K562 (cell line): ENCODE measurements around the gene FKRP. TPM values are rescaled to one million over a fixed set of nuclear protein-coding genes. Genes with fewer than 3 reads are reported as not detected.

ENCODE experiments used
- CHD1 ChIP-seq: fragments of 200-600 bp; sonication (generic); IDR thresholded peaks from one replicate; pipeline ENCODE4 v1.6.1; 2012; ENCODE audit warnings: mild to moderate bottlenecking, moderate library complexity, low read length, inconsistent platforms
- MCM3 ChIP-seq: fragments of 450-650 bp; IDR thresholded peaks from 2 replicates; pipeline ENCODE4 v1.6.1; 2016
- MXD1 ChIP-seq: fragments of 250-450 bp; sonication (Bioruptor Pico); IDR thresholded peaks from 2 replicates; pipeline ENCODE4 v1.8.0; 2021; ENCODE audit warnings: borderline replicate concordance, mild to moderate bottlenecking, moderate library complexity; ENCODE audit not compliant: poor library complexity, severe bottlenecking
- NCOA6 ChIP-seq: fragments of 450-650 bp; IDR thresholded peaks from 2 replicates; pipeline ENCODE4 v1.6.1; 2017; ENCODE audit warnings: mild to moderate bottlenecking
- OTX1 ChIP-seq: fragments of 450-650 bp; formaldehyde crosslinking; IDR thresholded peaks from 2 replicates; pipeline ENCODE4 v1.4.0; 2022; ENCODE audit warnings: mild to moderate bottlenecking
- PRDM10 ChIP-seq: fragments of 450-650 bp; IDR thresholded peaks from 2 replicates; pipeline ENCODE4 v1.6.1; 2018; ENCODE audit not compliant: partially characterized antibody
- RFX7 ChIP-seq: fragments of 250-450 bp; sonication (Bioruptor Pico); IDR thresholded peaks from 2 replicates; pipeline ENCODE4 v1.5.1; 2021; ENCODE audit warnings: mild to moderate bottlenecking
- SOX6 ChIP-seq: fragments of 450-650 bp; IDR thresholded peaks from 2 replicates; pipeline ENCODE4 v1.6.1; 2014; ENCODE audit warnings: mild to moderate bottlenecking
- TRIM25 ChIP-seq: fragments of 450-650 bp; IDR thresholded peaks from 2 replicates; pipeline ENCODE4 v1.7.0; 2016; ENCODE audit warnings: borderline replicate concordance
- ZNF277 ChIP-seq: fragments of 250-450 bp; sonication (Bioruptor Pico); IDR thresholded peaks from 2 replicates; pipeline ENCODE4 v1.8.0; 2022; ENCODE audit warnings: inconsistent platforms, mild to moderate bottlenecking, moderate library complexity, borderline replicate concordance
- ZNF592 ChIP-seq: fragments of 450-650 bp; IDR thresholded peaks from 2 replicates; pipeline ENCODE4 v1.6.1; 2017; ENCODE audit warnings: antibody characterized with exemption, mild to moderate bottlenecking
- polyA plus RNA-seq, 8 experiments: library from polyadenylated mRNA; depleted of rRNA in 4 of 8; stranded (reverse) in 5 of 8; unstranded in 3 of 8; fragments of >200 nt; fragmentation: Nextera tagmentation in 2 of 8; fragmentation: Illumina TruSeq in 1 of 8; extraction: Ambion mirVana in 2 of 8; extraction: Trizol in 1 of 8; gene quantifications; 2 replicates each; pipeline versions ENCODE4 v1.2.1 to v1.2.3, GENCODE V29; 2011 to 2014; ENCODE audit warnings: inconsistent platforms in 1 of 8, missing spikeins in 1 of 8
- total RNA-seq, 7 experiments: library from RNA; depleted of rRNA in 6 of 7; stranded (reverse); fragments of >200 nt in 6 of 7; fragmentation: Illumina TruSeq in 2 of 7; extraction: Trizol in 2 of 7; gene quantifications; 2 replicates each; pipeline versions ENCODE4 v1.2.1 to v1.2.3, GENCODE V29; 2011 to 2021; ENCODE audit warnings: low replicate concordance in 1 of 7

Gene FKRP
- total and polyA plus RNA-seq, 9 of the 15 experiments (the other 6 are each of a cell fraction or from before 2014, with no cell fraction given) = 0.68 to 16.1 (median 6.5) TPM

- 0 out of 2 replicates have a peak, but pooled peaks have one; percentile 25 for TF ChIP-seq ZNF592
- TF ChIP-seq PRDM10 = no peak
- TF ChIP-seq ZNF277 = no peak
- no peak for TF ChIP-seq CHD1
- no peak for TF ChIP-seq TRIM25
- TF ChIP-seq NCOA6 = no peak
- no peak for TF ChIP-seq RFX7 (CRISPR knock-in tag)
- TF ChIP-seq OTX1 (CRISPR knock-in tag) = no peak
- TF ChIP-seq MCM3 = no peak
- no peak for TF ChIP-seq SOX6
- no peak for TF ChIP-seq MXD1
These were observed at the start of gene FKRP (continued) for GRCh38 chr19:46745521-46746280.
